HG02981 (cell line): ENCODE measurements around the gene MPPED1.

Experiments used
- ATAC-seq: cut with Tn5 transposase; IDR thresholded peaks from one replicate; pipeline ENCODE4 v1.9.1; 2021; ENCODE audit warnings: mild to moderate bottlenecking, moderate library complexity; ENCODE audit not compliant: unreplicated experiment

The MPPED1 gene

DNA sequence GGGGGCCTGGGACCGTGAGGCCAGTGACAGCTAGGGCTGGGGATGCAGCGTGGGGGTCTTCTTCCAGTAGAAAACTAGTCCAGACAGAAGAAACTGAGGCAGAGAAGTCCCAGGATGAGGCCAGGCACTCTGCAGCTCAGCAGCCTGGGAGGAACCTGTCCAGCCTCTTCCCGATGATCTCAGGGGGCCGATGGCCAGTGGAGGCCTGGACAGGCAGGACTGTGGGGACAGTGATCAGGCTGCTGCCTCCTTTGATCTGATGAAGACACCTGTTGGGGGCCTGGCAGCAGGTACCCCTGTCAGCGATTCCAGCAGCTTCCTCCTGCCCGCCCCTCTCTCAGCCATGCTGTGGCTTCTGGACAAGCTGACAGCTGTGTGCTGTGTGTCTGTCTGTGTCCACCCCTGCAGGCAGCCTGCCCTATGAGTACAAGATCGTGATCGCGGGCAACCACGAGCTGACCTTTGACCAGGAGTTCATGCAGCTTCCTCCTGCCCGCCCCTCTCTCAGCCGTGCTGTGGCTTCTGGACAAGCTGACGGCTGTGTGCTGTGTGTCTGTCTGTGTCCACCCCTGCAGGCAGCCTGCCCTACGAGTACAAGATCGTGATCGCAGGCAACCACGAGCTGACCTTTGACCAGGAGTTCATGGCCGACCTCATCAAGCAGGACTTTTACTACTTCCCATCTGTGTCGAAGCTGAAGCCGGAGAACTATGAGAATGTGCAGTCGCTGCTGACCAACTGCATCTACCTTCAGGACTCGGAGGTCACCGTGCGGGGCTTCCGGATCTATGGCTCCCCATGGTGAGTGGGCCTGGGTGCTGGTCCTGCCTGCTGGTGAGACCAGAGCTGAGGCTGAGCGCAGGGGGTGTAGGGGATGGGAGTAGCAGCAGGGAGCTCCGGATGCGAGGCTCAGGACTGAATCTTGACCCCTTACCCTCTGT, 62.6 kb downstream of the MPPED1 start:
- no peak for ATAC-seq

DNA sequence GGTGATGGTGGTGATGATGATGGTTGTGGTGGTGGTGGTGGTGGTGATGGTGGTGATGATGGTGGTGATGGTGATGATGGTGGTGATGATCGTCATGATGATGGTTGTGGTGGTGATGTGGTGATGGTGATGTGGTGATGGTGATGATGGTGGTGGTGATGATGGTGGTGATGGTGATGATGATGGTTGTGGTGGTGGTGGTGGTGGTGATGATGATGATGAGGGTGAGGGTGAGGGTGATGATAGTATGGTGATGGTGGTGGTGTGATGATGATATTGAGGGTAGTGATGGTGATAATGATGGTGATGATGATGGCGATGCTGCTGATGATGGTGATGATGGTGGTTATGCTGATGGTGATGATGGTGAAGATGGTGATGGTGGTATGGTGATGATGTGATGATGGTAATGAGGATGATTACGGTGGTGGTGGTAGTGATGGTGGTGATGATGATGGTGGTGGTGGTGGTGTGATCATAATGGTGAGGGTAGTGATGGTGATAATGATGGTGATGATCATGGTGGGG, 63.8 kb downstream of the MPPED1 start:
- no peak for ATAC-seq

DNA sequence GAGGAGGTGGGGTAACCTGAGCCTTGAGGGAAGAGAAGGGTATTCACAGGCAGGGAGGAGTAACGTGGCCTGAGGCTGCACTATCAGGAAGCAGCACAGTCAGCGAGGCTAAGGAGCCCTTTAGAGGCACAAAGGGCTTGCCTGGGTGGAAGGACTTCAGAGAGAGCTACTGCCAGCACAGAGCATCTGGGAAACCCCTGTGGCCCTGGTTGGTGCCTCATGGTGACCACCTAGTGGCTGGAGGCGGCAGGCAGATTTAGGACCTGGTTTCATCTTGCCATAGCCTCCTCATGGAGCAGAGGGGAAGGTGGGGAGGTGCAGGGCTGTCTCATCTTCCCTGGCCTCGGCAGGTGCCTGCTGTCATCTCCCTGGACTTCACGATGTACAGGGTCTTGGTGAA, 64.5 kb downstream of the MPPED1 start:
- no peak for ATAC-seq

DNA sequence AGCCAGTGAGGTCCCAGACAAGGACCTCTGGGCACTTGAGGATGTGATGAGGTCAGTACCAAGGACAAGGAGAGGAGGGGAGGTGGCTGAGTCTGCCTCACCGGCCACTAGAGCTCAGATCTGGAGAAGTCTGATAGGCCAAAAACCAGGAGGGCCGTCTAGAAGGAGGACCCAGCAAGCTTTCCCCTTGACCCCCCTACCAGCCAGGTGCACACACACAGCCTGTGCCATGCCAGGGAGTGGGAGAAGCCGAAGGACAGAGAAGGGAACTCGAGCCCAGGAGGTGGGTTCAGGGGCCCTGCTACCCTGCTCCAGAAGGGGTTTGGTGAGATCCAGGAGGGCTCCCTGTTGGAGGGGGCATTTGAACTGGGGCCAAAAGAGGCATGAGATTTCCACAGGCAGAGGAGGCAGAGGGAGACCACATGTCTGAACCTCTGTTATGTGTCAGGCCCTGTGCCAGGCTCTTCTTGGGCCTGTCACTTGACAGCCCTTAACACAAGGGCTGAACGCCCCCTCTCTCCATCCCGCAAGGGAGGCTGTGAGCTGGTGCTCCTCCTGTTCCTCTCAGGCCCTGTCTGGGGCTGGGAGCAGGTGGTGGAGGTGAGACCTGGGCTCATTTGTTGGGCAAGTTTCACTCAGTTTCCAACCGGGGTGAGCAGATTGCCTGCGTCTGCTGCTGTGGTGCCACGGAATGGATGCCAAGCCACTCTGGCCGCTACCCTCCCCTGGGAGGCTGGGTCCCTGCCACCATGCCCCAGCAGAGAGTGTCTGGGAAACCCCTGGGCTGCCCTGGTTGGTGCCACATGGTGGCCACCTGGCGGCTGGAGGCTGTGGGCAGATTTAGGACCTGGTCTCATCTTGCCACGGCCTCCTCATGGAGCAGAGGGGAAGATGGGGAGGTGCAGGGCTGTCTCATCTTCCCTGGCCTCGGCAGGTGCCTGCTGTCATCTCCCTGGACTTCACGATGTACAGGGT, 65.2 kb downstream of the MPPED1 start:
- no peak for ATAC-seq

DNA sequence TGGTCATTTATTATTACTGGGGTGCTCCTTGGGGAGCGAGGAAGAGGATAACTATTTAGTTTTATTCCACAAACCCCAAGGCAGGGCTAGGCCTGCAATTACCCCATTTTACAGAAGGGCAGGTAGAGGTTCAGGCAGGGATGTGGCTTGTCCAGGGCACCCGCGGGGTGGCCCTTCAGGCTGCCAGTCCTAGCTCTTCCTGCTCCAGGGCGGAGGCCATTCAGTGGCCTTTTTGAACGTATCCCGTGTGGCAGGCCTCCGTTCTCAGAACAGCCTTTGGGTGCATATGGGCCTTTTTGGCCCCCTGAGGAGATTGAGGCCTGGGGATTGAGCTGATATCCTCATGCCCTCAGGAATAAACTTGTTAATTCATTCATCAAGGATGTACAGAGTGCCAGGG, 66.2 kb downstream of the MPPED1 start:
- ATAC-seq: no peak

DNA sequence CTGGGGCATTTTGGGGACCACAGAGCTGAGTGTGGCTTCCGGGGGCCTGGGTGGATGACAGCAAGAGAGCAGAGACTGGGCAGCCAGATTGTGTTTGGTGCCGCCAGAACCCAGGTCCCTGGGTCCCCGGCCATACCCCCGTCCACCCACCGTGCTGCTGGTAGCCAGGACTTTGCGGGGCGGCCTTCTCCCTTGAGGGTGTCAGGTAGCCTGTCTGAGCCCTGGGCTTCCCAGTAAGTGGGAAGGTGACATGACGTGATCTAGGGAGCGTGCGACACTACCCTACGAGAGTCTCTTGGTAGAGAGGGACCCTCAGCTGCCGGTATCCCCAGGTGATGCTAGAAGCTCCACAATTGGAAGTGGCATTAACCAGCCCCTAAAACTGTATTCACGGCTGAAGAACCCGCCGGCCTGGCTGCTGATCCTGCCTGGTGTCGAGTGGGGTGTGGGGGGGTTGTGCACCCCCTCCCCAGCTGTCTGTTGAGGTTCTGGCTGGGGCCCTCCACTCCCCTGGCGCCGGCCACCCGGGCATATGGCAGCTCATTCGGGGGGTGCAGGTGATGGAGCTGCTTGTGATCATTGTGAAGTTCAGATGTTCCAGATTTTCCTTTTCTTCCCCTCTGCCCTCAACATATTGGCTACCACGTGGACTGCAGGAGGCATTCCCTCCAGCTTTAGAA, 66.9 kb downstream of the MPPED1 start:
- no peak for ATAC-seq

DNA sequence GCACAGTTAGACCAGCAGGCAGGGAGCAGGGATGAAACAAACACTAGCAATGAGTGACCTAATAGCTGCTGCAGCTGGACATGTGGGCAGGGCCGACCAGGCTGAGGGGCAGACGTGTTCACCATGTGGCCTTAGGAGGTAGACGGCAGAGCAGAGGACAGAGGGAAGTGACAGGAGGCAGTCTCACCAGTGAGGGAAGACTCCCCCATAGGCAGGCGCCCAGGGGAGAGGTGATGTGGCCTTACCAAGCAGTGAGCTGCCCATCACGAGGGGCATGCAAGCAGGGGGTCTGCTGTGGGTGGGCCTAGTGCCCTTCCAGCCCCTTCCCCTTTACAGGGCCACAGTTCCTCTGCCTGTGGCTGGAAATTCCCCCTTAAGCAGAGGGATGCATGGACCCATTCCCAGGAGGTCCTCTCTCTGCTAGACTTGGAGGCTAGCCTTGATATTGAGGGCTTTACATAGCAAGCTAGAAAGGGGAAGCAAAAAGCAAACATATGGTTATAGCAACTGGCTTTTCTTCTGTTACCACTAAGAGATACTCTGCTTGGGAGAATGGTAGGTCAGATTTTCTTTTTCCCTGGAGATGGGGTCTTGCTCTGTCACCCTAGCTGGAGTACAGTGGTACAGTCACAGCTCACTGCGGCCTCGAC, 67.6 kb downstream of the MPPED1 start:
- no peak for ATAC-seq

DNA sequence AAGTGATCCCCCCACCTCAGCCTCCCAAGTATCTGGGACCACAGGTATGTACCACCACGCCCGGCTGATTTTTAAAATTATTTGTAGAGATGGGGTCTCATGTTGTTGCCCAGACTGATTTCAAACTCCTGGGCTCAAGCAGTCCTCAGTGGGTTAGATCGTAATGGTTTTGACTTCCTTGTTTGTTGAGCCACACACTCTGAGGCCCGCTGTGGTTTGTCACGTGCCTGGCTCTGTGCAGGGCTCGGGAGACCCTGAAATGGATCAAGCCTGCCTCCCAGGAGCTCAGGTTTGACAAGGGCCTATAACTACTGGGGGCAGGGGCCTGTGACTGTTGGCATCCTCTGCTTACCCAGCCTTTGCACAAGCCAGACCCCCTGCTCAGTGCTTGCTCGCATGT, 68.1 kb downstream of the MPPED1 start:
- ATAC-seq: no peak

DNA sequence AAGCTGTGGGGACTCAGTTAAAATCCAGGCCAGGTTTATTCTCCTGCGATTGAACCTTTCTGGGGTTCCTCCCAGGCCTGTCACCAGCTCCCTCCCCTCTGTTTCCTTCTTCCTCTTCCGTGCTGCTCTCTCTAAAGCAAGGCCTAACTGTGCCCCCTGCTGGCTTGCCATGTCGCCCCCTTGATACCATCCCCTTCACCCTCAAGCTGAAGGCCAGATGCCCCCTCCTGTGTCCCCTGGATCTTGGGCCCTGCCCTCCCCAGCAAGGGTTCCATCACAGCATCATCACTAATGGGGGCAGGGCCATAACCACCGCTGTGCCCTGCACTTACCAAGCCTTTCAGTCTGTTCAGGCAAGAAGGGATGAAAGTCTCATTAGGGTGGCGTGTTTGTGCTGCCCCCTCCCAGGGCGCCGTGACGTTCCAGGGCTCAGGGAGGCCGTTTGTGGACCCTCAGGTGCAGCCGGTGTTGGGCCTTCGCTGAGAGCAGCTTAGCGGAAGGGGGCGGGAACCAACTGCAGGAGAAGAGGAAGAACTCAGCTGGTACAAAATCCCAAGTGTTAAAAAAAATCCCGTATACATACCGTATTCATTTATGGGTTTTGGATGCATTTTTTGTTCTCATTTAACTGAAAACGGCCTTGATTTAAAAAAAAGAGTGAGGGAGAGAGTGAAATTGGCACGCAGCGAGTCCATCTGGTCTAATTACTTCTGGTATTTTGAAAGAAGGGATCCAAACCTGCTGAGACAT, 69.9 kb downstream of the MPPED1 start:
- no peak for ATAC-seq

DNA sequence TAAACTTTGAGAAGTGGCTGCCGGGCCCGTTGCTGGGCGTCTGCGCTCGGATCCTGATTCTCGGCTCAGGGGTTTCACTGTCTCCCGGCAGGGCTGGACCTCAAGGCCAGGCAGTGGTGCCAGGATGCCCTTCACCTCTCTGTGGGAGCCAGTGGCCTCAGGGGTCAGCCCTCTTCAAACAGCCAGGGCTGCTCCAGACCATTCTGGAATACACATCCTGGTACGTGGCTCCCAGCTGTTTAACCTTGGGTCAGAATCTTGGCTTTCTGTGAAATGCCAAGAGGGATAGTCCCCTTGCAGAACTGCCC, 70.5 kb downstream of the MPPED1 start:
- ATAC-seq: no peak

DNA sequence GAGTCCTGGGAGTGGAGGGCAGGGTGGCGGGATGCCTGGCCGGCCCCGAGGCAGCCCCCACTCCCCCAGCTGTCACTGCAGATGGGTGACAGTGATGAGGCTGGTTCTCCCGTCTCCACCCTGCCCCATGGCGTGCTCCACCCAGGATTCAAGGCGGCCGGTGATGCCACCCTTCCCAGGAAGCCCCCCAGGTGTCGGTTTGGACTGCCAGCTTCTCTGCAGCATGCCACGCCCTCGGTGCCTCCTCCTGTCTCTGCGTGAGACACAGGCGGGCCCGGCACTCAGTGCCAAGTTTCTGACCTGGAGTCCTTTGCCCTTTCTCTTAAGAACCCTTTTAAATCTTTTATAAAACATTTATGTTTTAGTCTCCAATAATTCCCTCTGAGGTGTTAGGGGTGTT, 71.5 kb downstream of the MPPED1 start:
- no peak for ATAC-seq

DNA sequence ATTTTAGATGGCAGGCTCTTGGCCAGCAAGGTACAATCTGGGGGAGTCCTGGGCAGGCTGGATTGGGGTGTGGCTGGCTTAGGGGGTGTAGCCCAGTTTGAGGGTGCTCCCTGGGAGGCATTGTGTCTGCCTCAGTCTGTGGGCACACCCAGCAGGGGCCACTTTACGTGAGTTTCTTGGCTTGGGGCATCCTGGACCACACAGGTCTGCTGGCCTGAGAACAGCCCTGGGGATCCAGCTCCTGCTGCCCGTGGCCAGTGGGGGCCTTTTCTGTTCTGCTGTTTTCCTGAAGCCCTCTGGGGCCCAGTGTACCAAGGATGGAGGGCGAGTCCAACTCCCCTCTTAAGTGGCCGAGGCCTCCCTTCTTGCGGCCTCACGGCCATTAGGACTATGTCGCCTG, 71.9 kb downstream of the MPPED1 start:
- ATAC-seq: no peak

DNA sequence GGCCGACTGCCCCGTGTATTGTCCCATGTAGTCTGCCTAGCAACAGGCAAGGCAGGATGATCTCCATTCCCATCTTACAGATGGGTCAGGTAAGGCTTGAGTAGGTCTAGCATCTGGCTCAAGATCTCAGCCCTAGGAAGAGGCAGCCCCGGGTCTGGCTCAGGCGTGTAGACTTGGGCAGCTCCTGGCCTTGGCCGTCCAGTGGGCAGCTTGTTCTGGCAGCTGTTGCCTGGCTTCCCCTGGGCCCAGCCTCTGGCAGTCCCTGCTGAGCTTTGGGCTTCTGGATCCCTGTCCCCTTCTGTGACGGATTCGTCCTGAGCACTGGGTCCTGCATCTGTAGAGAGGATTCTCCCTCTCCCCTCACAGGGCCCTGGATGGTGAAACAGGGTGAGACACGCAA, 72.4 kb downstream of the MPPED1 start:
- no peak for ATAC-seq

DNA sequence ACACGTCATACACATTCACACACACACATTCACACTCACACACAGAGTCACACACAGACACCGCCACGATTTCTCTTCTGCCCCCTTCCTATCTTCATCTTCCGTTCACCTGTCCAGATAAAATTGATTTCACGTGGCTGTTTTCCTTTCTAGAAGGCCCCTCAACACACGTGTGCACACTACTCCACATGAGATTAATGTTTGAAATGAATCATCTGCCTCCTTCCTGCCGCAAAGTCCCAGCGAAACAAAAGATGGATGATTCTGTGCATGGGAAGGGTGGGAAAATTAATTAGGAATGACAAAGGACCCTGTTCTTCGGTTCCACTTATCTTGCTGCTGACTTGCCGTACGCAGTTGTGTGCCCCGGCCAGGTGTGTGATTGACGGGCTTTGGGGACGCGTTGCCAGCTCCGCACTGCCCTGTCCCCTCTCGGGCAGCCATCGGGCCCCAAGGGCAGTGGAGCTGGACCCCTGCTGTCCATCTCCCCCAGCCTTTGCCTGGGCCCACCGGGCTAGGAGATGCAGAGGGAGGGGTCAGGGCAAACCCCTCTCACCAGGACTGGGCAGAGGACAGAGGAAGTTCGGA, 73.8 kb downstream of the MPPED1 start:
- no peak for ATAC-seq

DNA sequence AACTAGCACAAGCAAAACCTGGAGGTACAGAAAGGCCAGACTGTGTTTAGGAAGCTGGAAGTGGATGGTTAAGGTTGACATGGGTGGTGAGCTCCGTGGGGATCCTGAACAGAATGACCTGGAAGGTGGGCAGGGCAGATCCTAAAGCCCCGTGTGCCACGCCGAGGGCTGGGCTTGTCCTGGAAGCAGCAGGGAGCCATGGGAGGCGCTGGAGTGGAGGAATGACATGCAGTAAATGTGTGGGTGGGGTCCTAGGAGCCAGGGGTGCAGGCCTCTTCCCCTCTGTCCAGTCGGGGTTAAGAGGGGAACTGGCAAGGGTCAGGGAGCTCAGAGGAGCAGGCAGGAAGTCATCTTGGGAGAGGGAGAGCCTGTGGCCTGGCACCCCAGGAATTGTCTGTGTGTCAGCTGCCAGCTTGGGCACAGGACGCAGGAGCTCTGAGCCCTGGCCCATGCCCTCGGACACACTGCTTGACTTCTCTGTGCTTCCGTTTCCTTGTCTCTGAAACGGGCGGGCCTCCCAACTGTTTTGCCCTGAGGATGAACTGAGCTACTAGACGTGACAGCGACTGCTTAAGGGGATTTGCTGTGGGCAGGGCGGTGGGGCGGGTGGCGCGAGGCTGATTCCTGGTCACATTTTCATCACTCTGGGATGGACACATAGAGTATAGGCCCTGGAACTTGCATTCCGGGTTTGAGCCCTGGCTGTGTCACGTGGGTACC, 75.7 kb downstream of the MPPED1 start:
- ATAC-seq: no peak

DNA sequence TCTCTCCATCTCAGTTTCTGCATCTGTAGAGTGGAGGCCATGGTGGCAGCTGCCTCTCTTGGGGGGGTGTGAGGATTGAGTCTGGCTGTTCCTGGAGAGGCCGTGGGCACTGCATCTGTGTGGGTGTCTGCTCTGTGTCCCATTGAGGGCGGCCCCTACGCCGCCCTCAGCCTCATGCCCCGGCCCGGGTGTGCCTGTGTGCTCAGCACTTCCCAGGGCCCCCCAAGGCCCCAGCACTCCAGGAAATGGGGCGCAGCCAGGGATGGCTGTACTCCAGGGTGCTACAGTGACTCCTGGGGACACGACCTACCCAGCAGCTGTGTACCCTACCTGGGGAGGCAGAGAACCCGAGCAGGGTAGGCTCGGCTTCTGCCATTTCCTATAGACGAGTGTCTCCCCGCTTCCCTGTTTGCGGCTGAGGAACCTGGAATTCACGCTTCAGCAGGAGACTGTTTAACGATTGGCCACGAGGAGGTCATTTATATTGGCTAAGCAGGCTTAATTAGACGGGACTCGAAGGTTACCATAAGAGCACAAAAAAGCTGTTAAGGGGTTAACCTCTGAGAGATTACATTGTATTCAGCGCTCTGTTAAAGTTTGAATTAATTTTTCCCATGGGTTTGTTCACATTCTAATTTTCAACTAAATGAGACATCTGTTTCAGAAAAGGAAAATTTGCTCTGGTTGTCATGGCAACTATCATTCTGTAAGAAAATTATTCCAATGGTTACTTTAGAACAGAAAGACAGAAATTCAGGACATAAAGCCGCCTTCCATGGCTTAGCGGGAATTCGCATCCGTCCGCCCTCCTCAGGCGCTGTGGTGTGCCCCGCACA, 76.4 kb downstream of the MPPED1 start:
- ATAC-seq: no peak

DNA sequence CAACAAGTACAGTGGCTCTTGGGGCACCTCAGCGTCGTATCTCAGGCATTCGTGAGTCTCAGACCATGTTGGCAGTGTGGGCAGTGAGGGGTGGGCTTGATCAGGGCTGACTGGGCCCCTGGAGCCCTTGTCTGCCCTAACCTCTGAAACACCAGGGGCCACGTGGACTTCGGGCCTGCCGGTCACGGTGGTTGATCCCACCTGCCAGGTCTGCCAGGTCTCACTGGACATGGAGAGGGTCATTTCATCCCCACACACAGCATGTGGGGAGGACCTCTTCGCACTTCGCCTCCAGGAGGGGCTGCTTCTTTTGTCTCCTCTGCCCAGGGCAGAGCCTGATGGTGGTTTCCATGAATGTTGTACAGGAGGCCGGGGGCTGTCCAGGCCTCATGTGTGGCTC, 77.1 kb downstream of the MPPED1 start:
- no peak for ATAC-seq

DNA sequence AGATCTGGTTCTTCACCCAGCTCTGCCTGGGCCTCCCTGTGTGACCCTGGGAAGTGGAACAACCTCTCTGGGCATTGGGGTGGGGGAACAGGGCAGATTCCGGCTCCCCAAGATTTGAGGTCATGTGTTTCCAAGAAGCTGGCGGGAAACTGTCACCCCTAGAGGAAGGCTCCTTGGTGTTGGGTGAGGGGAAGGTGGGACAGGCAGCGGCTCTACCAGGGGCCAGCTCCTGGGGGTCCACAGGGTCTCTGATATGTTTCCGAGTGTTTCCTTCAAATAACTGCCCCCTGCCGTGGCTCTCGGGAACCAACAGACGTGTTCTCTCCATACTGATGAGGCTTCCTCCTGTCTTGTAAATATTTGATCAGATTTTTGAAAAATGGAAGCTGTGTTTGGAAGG, 78.5 kb downstream of the MPPED1 start:
- ATAC-seq: no peak
